HEK293T (cell line): Measurements from ENCODE around the gene GTF2A2.

Experiments used
- CTCF ChIA-PET: fragments of 350-600 bp; formaldehyde crosslinking; extraction: SDS; loops from one replicate; lab custom pipeline; 2021; ENCODE audit warnings: antibody characterized with exemption, inconsistent platforms; lab: Yijun Ruan, JAX
- POLR2A ChIA-PET: fragments of 350-600 bp; formaldehyde crosslinking; extraction: SDS; loops from one replicate; lab custom pipeline; 2020; ENCODE audit warnings: antibody characterized with exemption, inconsistent platforms; lab: Yijun Ruan, JAX
- DNase-seq: peaks from one replicate; pipeline ENCODE4 v3.0.0; 2012; ENCODE audit warnings: mixed read lengths; ENCODE audit errors: extremely low spot score
- ARNT ChIP-seq: fragments of 450-650 bp; IDR thresholded peaks from 2 replicates; pipeline ENCODE4 v1.6.1; 2017; ENCODE audit warnings: mild to moderate bottlenecking
- BHLHE40 ChIP-seq: fragments of 450-650 bp; IDR thresholded peaks from 2 replicates; pipeline ENCODE4 v1.6.1; 2016; ENCODE audit warnings: mild to moderate bottlenecking, moderate library complexity, borderline replicate concordance
- CTBP1 ChIP-seq: fragments of 450-650 bp; IDR thresholded peaks from 2 replicates; pipeline ENCODE4 v1.6.1; 2016; ENCODE audit warnings: borderline replicate concordance
- ELF4 ChIP-seq: fragments of 450-650 bp; IDR thresholded peaks from 2 replicates; pipeline ENCODE4 v1.6.1; 2017; ENCODE audit warnings: antibody characterized with exemption
- FOXA1 ChIP-seq: fragments of 450-650 bp; IDR thresholded peaks from 2 replicates; pipeline ENCODE4 v1.6.1; 2016; ENCODE audit warnings: mild to moderate bottlenecking
- FOXK2 ChIP-seq: fragments of 450-650 bp; IDR thresholded peaks from 2 replicates; pipeline ENCODE4 v1.6.1; 2016; ENCODE audit warnings: mild to moderate bottlenecking
- FOXM1 ChIP-seq: fragments of 450-650 bp; IDR thresholded peaks from 2 replicates; pipeline ENCODE4 v1.6.1; 2017; ENCODE audit warnings: mild to moderate bottlenecking, borderline replicate concordance
- HDGF ChIP-seq: fragments of 450-650 bp; IDR thresholded peaks from 2 replicates; pipeline ENCODE4 v1.6.1; 2017; ENCODE audit warnings: antibody characterized with exemption, borderline replicate concordance
- L3MBTL2 ChIP-seq: fragments of 450-650 bp; conservative IDR thresholded peaks from 2 replicates; pipeline ENCODE4 v1.6.1; 2016; ENCODE audit warnings: mild to moderate bottlenecking
- LEF1 ChIP-seq: fragments of 450-650 bp; IDR thresholded peaks from 2 replicates; pipeline ENCODE4 v1.6.1; 2017; ENCODE audit warnings: mild to moderate bottlenecking, borderline replicate concordance
- NFRKB ChIP-seq: fragments of 450-650 bp; IDR thresholded peaks from 2 replicates; pipeline ENCODE4 v1.6.1; 2016; ENCODE audit warnings: mild to moderate bottlenecking, moderate library complexity
- PKNOX1 ChIP-seq: fragments of 450-650 bp; IDR thresholded peaks from 2 replicates; pipeline ENCODE4 v1.6.1; 2016
- SP1 ChIP-seq: fragments of 450-650 bp; IDR thresholded peaks from 2 replicates; pipeline ENCODE4 v1.6.1; 2017
- SUZ12 ChIP-seq: fragments of 450-650 bp; IDR thresholded peaks from 2 replicates; pipeline ENCODE4 v1.6.1; 2016; ENCODE audit warnings: mild to moderate bottlenecking
- TARDBP ChIP-seq: fragments of 450-650 bp; IDR thresholded peaks from 2 replicates; pipeline ENCODE4 v1.6.1; 2016
- ZNF384 ChIP-seq: fragments of 450-650 bp; IDR thresholded peaks from 2 replicates; pipeline ENCODE4 v1.6.1; 2016

GTF2A2 gene

GRCh38 chr15:59605994-59606393 lies 51.3 kb downstream of the GTF2A2 start:
- no peak for DNase-seq
- POLR2A ChIA-PET, result no interaction called here
- CTCF ChIA-PET, result no interaction called here
- no peak for TF ChIP-seq HDGF
- TF ChIP-seq FOXA1, result no peak
- no peak for TF ChIP-seq FOXM1
- TF ChIP-seq TARDBP, result no peak
- TF ChIP-seq FOXK2, result no peak
- no peak for TF ChIP-seq ARNT
- no peak for TF ChIP-seq CTBP1
- TF ChIP-seq ZNF384, result no peak
- no peak for TF ChIP-seq SUZ12

- ChIA-PET POLR2A (no interaction called here), CTCF (no interaction called here)
- no peak for DNase-seq
- no peak for TF ChIP-seq HDGF
- no peak for TF ChIP-seq L3MBTL2
- TF ChIP-seq BHLHE40, result no peak
- no peak for TF ChIP-seq SP1
- TF ChIP-seq FOXA1, result no peak
- TF ChIP-seq ZNF384, result no peak
- TF ChIP-seq FOXK2, result no peak
- TF ChIP-seq ARNT, result no peak
- TF ChIP-seq PKNOX1, result no peak
- no peak for TF ChIP-seq LEF1
- TF ChIP-seq TARDBP, result no peak
- no peak for TF ChIP-seq NFRKB
- TF ChIP-seq FOXM1, result no peak
- no peak for TF ChIP-seq ELF4
- TF ChIP-seq CTBP1, result no peak
- TF ChIP-seq SUZ12, result no peak
Observed at GRCh38 chr15:59598461-59598860, 58.9 kb downstream of the GTF2A2 start.

GRCh38 chr15:59596640-59597039 lies 60.7 kb downstream of the GTF2A2 start:
- POLR2A ChIA-PET, result no interaction called here
- no peak for DNase-seq

GRCh38 chr15:59595434-59595915 lies 61.8 kb downstream of the GTF2A2 start:
- ChIA-PET CTCF (interaction anchor here (0.6 kb wide), 1 partner anchor 990 kb away, joined by 3 read pairs; no protein-coding TSS in a partner anchor), POLR2A (no interaction called here)
- DNase-seq, result no peak
- TF ChIP-seq FOXM1 (no peak), PKNOX1 (no peak), SUZ12 (no peak), LEF1 (no peak), L3MBTL2 (no peak), BHLHE40 (no peak), TARDBP (no peak), SP1 (no peak), ELF4 (no peak), CTBP1 (no peak), ARNT (no peak), HDGF (no peak), FOXA1 (no peak), FOXK2 (no peak), NFRKB (no peak), ZNF384 (no peak)

More at GRCh38 chr15:59596640-59597039, 60.7 kb downstream of the GTF2A2 start:
- CTCF ChIA-PET, result no interaction called here
- TF ChIP-seq HDGF, result no peak
- TF ChIP-seq ARNT, result no peak
- no peak for TF ChIP-seq CTBP1
- TF ChIP-seq BHLHE40, result no peak
- TF ChIP-seq NFRKB, result no peak
- TF ChIP-seq LEF1, result no peak
- no peak for TF ChIP-seq PKNOX1
- TF ChIP-seq TARDBP, result no peak
- no peak for TF ChIP-seq ZNF384
- no peak for TF ChIP-seq SUZ12
- TF ChIP-seq ELF4, result no peak
- no peak for TF ChIP-seq SP1
- TF ChIP-seq FOXM1, result no peak

GRCh38 chr15:59594991-59595390 lies 62.3 kb downstream of the GTF2A2 start:
- CTCF ChIA-PET, result interaction anchor here (0.6 kb wide), 1 partner anchor 990 kb away, joined by 3 read pairs; no protein-coding TSS in a partner anchor
- TF ChIP-seq LEF1, result no peak
- no peak for TF ChIP-seq CTBP1
- TF ChIP-seq FOXK2, result no peak
- no peak for TF ChIP-seq HDGF
- no peak for TF ChIP-seq ELF4
- no peak for TF ChIP-seq ARNT
- TF ChIP-seq SUZ12, result no peak
- no peak for TF ChIP-seq PKNOX1
- no peak for TF ChIP-seq ZNF384
- TF ChIP-seq SP1, result no peak
- TF ChIP-seq L3MBTL2, result no peak
- POLR2A ChIA-PET, result interaction anchor here (0.8 kb wide), 1 partner anchor 39 kb away, joined by 4 read pairs; no protein-coding TSS in a partner anchor
- DNase-seq, result no peak
